Vagina (tissue), 2 donors: ENCODE data around the gene RNF227. TPM values are rescaled to one million over a fixed set of nuclear protein-coding genes. Genes with fewer than 3 reads are reported as not detected.
A peak's percentile ranks its signal among the peaks of the same experiment; 100 is the strongest.

ENCODE experiments used
- DNase-seq, 2 donors: peaks; one replicate each; pipeline ENCODE4 v3.0.0-alpha.2; 2017; ENCODE audit errors: extremely low spot score in 2 of 2
- H3K27ac ChIP-seq: fragments of 200-600 bp; sonication (generic); one replicate; pipeline ENCODE4 v1.5.1; 2019
- H3K27me3 ChIP-seq: fragments of 200-600 bp; sonication (generic); one replicate; pipeline ENCODE4 v1.5.1; 2019
- H3K36me3 ChIP-seq, 2 donors: fragments of 200-600 bp; sonication (generic); one replicate each; pipeline ENCODE4 v1.5.1; 2017 to 2019
- H3K4me1 ChIP-seq: fragments of 200-600 bp; sonication (generic); one replicate; pipeline ENCODE4 v1.5.1; 2019
- H3K4me3 ChIP-seq, 2 donors: fragments of 200-600 bp; sonication (generic); 1 replicate in 1 of 2; 2 replicates in 1 of 2; pipeline ENCODE4 v1.5.1; 2016 to 2019
- H3K9me3 ChIP-seq: fragments of 200-600 bp; sonication (generic); one replicate; pipeline ENCODE4 v1.5.1; 2019
- CTCF ChIP-seq, 3 experiments: fragments of 450-650 bp in 2 of 3; fragments of 200-600 bp in 1 of 3; sonication (generic) in 1 of 3; IDR thresholded peaks; one replicate each; pipeline ENCODE4 v1.5.1; 2017 to 2019; ENCODE audit warnings: antibody characterized with exemption in 3 of 3, mild to moderate bottlenecking in 2 of 3, moderate library complexity in 2 of 3
- POLR2A ChIP-seq, 2 donors: fragments of 450-650 bp; IDR thresholded peaks; one replicate each; pipeline ENCODE4 v1.6.1; 2017; ENCODE audit warnings: antibody characterized with exemption in 2 of 2, mild to moderate bottlenecking in 2 of 2, moderate library complexity in 2 of 2
- POLR2AphosphoS5 ChIP-seq, 2 donors: sonication (generic); formaldehyde crosslinking; IDR thresholded peaks; one replicate each; pipeline ENCODE4 v1.9.0; 2017; ENCODE audit warnings: antibody characterized with exemption in 2 of 2, mild to moderate bottlenecking in 2 of 2, low read depth in 1 of 2; ENCODE audit not compliant: insufficient read depth in 1 of 2
- intact Hi-C: fragments of 100-400 bp; cut with DNase I; formaldehyde crosslinking; loops from one replicate; pipeline ENCODE4 v1.15.1; 2023
- total RNA-seq: library from RNA; depleted of rRNA; stranded (reverse); fragments of >200 nt; gene quantifications from one replicate; pipeline ENCODE4 v1.2.3, GENCODE V29; 2016

The RNF227 gene
- total RNA-seq, 1 donor from 2014 or later = 2.9 TPM

DNA sequence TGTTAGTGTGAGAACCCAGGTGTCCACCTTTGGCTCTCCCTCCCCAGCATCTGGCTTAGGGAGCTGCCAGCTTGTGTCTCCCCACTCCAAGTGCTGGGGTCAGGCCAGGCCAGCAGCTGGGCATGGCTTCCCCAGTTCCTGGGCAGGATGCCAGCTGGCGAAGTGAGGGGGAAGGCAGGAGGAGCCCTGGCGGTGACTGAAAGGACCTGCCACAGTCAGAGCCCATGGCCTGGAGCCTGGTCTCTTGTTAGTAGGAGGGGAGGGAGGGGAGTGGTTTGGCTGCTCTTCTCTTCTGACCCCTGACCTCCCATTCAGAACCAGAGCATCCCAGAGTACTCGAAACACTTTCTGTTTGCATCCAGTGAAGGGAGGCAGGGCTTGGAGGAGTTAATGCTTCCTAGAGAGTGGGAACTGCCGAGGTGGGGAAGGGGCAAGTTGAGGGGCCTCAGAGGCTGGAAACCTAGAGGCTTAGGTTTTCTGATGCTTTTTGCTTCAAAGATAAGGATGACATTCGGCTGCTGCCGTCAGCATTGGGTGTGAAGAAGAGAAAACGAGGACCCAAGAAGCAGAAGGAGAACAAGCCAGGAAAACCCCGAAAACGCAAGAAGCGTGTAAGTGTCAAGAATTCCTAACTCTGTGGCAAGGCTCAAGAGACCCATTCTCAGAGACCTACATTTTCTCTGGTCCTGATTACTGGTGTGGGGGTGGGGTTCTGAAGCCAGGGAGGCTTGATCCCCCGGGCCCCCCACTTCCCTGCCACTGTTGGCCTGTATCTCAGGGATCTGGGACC, 26.7 kb downstream of the RNF227 start:
- Histone ChIP-seq H3K4me3 (no peak overlapping the region), H3K36me3 (peaks cover 0 to 36% of the 10 kb centered on the region in 2 donors)

DNA sequence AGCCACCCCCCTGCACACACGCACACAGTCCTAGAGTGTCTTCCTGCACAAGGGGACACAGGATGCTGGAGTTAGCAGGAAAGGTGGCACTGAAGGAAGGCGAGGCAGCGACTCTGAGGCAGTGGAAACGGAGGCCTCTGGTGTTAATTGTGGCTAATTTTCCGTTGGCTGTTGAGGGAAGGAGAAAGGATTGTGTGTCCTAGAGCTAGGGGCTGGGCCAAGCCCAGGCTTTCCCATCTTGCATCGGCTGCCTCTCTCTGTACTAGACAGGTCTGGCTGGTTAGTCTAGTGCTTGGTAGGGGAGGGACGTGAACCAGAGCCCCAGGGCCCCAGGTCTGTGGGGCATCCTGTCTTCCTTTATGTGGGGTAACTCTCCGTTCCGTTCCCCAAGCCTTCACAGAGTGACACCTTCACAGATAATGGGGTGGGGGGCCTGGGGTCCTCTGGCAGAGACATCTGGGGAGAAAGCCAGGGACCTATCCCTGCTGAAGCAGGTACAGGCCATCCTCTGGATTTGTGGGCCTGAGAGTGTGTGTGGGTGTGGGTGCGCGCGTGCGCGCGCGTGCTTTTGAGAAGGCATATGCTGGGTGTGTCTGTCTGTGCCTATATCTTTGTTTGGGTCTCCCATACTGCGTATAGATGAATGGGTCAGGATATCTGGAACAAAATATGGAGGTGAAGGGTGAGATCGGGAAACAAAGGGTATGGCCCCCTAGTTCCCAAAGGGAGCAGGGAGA, 27.7 kb downstream of the RNF227 start, which contains the start of gene CHD3:
TSS of gene CHD3 (plus strand) at position 606 of the 737 bp plus-strand sequence. CDS start 212 bp downstream, outside the sequence.
- TF ChIP-seq POLR2AphosphoS5 (IDR thresholded peaks at IDR 0.05; ENCODE audit: insufficient read depth in 1 of 2, low read depth in 1 of 2) (no peak), POLR2A (IDR thresholded peaks at IDR 0.05) (no peak), CTCF (IDR thresholded peaks at IDR 0.05) (no peak)
- H3K4me1 ChIP-seq = peaks cover 43% of the 10 kb centered on the region
- intact Hi-C loops = loop anchor here (5.0 kb wide), 1 partner anchor 36 kb away; no protein-coding TSS in a partner anchor
- peak in 1 of 2 donors; percentile 92 for DNase-seq
- no peaks in the 10 kb centered on the region for H3K9me3 ChIP-seq
- peak within 1 kb of the TSS; percentile 98 for H3K27ac ChIP-seq
- H3K27me3 ChIP-seq = no peaks in the 10 kb centered on the region
- peaks cover 0 to 26% of the 10 kb centered on the region in 2 donors for H3K36me3 ChIP-seq
- peak within 1 kb of the TSS; percentile 56 to 86 for H3K4me3 ChIP-seq

More for the DNA sequence above, 26.7 kb downstream of the RNF227 start:
- Histone ChIP-seq H3K27ac (peak overlapping the region; percentile 98), H3K4me1 (peaks cover 43% of the 10 kb centered on the region), H3K27me3 (no peaks in the 10 kb centered on the region), H3K9me3 (no peaks in the 10 kb centered on the region)
- peak in 2 of 3 experiments; percentile 22 to 48 for TF ChIP-seq CTCF (IDR thresholded peaks at IDR 0.05)
- peak; percentile 79 to 90 for TF ChIP-seq POLR2AphosphoS5 (IDR thresholded peaks at IDR 0.05; ENCODE audit: insufficient read depth in 1 of 2, low read depth in 1 of 2)
- TF ChIP-seq POLR2A (IDR thresholded peaks at IDR 0.05) = no peak
- peak; percentile 94 to 96 for DNase-seq
- intact Hi-C loops = loop anchor here (5.0 kb wide), 1 partner anchor 37 kb away; no protein-coding TSS in a partner anchor

GRCh38 chr17:7887482-7888183, 28.5 kb downstream of the RNF227 start:
- H3K27ac ChIP-seq = peak overlapping the region; percentile 98
- intact Hi-C loops = loop anchor here (5.0 kb wide), 1 partner anchor 35 kb away; no protein-coding TSS in a partner anchor
- H3K36me3 ChIP-seq = peaks cover 0 to 19% of the 10 kb centered on the region in 2 donors
- no peaks in the 10 kb centered on the region for H3K9me3 ChIP-seq
- DNase-seq = peak in 1 of 2 donors; percentile 95
- TF ChIP-seq CTCF (IDR thresholded peaks at IDR 0.05) (no peak), POLR2AphosphoS5 (IDR thresholded peaks at IDR 0.05; ENCODE audit: insufficient read depth in 1 of 2, low read depth in 1 of 2) (peak; percentile 68 to 87), POLR2A (IDR thresholded peaks at IDR 0.05) (peak in 1 of 2 donors; percentile 40)
- peaks cover 49% of the 10 kb centered on the region for H3K4me1 ChIP-seq
- no peaks in the 10 kb centered on the region for H3K27me3 ChIP-seq
- H3K4me3 ChIP-seq = peak overlapping the region; percentile 56 to 86

DNA sequence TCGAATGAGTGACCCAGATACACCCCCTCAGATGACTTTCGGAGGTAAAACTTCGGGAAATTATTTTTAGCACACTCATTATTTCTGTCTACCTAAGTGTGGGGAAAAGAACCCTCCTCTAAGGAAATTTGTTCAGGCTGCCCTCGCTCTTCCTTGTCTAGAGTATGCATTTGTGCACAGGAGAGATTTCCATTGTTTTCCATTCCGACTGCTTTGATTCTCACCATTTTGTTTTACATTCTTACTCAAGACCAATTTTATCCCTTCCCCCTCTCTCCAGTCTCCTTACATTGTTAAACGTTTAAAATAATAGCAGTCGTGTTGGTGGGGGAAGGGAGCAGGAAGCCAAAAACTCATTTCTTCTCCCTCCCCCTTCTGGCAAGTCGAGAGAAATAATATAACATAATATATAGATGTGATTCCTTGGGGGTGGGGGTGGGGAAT, 29.0 kb downstream of the RNF227 start:
- peak overlapping the region; percentile 56 to 86 for H3K4me3 ChIP-seq
- no peaks in the 10 kb centered on the region for H3K27me3 ChIP-seq
- no peaks in the 10 kb centered on the region for H3K9me3 ChIP-seq

More for the DNA sequence above, 29.0 kb downstream of the RNF227 start:
- TF ChIP-seq POLR2A (IDR thresholded peaks at IDR 0.05) (no peak), CTCF (IDR thresholded peaks at IDR 0.05) (no peak), POLR2AphosphoS5 (IDR thresholded peaks at IDR 0.05; ENCODE audit: insufficient read depth in 1 of 2, low read depth in 1 of 2) (no peak)
- intact Hi-C loops = loop anchor here (5.0 kb wide), 1 partner anchor 35 kb away; no protein-coding TSS in a partner anchor
- Histone ChIP-seq H3K27ac (peak overlapping the region; percentile 98), H3K4me1 (peaks cover 55% of the 10 kb centered on the region), H3K36me3 (peaks cover 0 to 16% of the 10 kb centered on the region in 2 donors)
- DNase-seq = no peak
